ENCODE results near the gene PARD3B.

- TF ChIP-seq CTCF (conservative IDR thresholded peaks at IDR 0.05; ENCODE audit: low read depth, low read length) = no peak
- no peak for TF ChIP-seq EZH2 (IDR thresholded peaks at IDR 0.05; ENCODE audit: borderline replicate concordance, low read depth, low read length, poor library complexity, severe bottlenecking)
These were observed 40.7 kb downstream of the PARD3B start for GRCh38 chr2:204585930-204586329.

Measured in A673 (cell line).